ENCODE measurements around the gene ABCC12.

ABCC12 gene

GRCh38 chr16:48131201-48131935 is 24.4 kb downstream of the ABCC12 start:
- DNase-seq = no peak

DNA sequence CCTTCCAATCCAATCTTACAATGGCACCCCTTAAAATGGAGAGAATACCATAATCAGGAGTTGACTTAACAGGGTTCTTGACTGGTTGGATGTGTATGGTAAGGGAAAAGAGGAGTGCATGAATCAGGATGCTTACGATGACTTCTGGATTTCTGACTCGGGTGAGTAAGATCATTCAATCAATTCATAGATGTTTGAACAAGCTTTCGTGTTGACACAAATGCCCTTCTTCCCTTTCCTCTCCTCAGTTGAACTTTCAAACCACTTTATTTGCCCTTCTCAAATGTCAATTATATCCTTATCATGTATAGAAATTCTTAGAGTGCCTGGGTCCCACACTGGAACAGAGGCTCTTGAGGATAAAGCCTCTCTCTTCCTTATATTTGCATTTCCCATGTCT is 25.9 kb downstream of the ABCC12 start:
- no peak for DNase-seq

GRCh38 chr16:48128769-48129168 is 27.0 kb downstream of the ABCC12 start:
- no peak for DNase-seq

DNA sequence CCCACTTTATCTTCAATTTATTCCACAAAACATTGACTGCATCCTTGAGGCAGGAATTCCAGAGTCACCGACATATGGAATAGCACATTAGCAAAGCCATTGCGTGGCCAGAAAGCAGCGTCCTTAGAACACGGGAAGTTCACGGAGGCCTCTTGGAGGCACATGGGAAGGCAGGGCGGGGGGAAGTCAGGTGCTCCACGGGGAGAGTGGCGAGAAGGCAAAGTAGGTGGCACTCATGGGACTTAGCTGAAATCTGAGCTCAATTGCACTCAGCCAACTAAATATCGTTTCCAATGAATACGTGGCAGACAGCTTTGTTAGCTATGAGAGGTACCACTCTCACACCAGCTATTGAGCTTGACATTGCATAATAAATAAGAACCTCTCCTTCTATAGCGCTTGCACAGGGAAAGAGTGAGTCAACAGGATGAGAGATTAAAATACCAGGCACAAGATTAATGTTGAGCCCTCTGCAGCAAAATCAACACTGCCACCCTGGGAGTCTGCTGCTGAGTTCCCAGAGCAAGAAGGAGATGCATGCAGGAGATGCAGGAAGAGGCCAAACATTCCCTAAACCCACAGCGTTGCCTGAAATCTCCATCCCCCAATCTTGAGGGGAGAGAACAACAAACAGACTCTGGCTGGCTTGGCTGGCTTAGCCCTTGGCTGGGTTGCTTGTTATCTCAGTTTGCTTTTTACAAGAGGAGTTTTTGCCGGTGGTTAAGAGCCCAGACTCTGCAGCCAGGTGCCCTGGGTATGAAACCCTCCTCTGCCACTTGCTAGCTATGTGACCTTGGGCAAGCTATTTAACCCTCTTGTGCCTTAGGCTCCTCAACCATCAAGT is 28.8 kb downstream of the ABCC12 start:
- no peak for DNase-seq

DNA sequence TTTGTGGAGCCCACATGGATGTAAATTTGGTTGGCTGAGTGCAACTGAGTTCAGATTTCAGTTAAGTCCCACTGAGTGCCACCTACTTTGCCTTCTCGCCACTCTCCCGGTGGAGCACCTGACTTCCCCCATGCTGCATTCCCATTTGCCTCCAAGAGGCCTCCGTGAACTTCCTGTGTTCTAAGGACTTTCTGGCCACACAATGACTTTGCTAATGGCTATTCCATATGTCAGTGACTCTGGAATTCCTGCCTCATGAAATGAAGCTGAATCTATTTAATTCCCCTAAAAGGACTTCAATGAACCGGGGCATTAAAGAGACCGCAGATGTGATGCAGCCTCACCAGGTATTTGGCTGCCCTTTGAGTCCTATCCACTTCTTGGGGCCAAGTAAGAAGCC is 29.9 kb downstream of the ABCC12 start:
- DNase-seq = no peak

DNA sequence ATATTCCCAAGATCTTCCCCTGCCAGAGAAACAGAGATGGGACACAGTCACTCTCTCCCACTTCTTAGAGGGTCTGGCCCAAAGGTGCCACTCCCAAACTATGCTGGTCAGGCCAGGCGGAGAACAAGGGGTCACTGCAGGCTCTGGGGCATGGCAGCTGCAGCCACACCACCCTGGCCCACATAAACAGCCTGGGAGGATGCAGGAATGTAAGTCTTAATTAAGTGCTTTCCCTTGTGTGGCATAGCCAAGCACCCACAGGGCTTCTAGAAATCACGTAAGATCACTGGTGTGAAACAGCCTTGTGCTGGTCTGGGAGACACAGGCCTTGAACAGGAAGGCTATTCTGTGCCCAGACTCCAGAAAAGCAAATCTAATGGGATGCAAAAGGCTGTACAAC is 31.5 kb downstream of the ABCC12 start:
- DNase-seq = no peak

- DNase-seq = no peak
These were observed 32.5 kb downstream of the ABCC12 start for GRCh38 chr16:48123104-48123788.

- no peak for DNase-seq
These were observed 34.5 kb downstream of the ABCC12 start for GRCh38 chr16:48121276-48121675.

DNA sequence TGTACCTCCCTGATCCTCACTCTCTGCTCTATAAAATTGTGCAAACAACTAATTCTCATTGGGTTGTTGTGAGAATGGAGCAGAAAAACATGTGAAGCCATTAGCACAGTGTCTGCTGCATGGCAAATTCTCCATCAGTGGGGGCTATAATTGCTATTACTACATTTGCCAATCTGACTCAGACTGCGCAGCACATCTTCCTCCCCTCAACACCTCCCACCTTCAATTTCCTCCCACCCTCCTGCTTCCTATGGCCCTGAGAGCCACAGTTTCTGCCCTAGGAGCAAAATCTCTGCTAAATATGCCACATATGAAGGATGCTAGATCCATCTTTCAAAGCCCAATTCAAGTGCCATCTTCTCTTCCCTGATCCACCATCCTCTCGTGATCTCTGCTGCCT is 37.0 kb downstream of the ABCC12 start:
- no peak for DNase-seq

DNA sequence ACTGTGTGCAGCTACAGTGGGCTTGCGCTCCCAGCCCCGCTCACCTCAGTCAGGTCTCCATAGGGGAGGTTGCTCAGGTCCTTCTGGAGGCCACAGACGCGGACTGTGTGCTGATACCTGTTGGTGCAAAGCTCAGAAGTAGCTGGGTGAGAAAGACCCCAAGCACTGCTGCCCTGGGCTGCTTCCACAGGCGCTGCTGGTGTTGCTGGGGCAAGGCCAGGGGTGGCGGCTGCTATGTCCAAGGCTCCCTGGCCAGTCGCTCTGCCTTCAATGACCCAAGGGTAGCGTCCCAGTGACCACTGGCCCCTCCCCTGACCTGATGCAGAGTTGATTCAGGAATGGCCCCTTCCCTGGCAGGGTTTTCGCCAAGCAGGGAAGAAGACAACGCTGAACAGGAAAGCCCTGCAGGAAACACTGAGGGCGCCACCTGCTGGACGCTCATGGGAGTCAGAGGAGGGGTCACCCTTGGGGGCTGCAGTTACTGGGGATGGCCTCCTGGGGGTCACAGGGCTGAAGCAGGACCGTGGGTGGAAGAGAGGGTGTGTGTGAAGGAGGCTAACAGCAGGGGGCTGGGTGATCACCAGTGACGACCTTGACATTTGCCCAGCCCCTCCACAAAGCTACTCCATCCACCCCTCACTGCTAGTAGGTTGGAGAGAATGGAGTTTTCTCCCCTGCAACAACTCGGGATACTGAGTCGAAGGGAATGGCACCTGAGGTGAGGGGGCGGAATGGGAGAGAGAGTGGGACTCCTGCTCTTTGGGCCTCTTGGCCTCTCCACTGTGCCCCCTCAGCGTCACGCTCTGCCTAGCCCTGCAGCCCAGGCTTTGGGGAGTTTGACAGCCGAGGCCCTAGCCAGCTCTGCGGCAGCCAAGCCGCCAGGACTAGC is 38.3 kb downstream of the ABCC12 start:
- no peak for DNase-seq

DNA sequence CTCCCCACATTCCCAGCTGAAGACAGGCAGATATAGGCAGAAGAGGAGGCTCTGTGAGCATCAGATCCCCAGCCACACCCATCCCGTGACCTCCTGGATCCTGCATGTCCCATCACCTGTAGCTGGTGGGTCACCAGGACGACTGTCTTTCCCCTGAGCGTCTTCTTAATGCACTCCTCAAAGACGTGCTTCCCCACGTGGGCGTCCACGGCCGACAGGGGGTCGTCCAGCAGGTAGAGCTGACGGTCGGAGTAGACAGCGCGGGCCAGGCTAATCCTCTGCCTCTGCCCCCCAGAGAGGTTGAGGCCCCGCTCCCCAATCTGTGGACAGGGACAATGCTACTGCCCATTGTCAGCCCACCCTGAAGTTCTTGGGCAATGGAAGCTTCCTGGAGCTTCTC is 40.5 kb downstream of the ABCC12 start:
- DNase-seq = no peak

GRCh38 chr16:48114410-48114809 is 41.4 kb downstream of the ABCC12 start:
- DNase-seq = no peak

DNA sequence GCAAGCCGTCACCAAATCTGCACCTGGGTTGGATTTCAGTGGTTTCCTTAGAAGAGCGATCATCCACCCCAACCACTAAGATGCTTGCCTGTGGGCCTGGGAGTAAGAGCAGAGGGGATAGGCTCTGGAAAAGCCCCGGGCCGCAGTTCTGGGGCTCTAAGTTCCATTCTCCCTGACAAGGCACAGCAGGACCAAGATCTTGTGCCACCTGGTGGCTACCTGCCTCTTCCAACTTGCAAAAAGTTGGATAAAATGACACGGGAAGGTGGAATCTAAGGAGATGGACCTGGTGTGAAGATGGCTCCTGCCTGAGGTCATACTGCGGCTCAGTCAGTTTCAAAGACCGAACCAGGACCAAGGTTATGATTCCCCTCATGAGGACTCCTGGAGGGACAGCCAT is 42.3 kb downstream of the ABCC12 start:
- no peak for DNase-seq

- DNase-seq = no peak
These were observed 42.8 kb downstream of the ABCC12 start for GRCh38 chr16:48113001-48113400.

GRCh38 chr16:48112600-48112999 is 43.2 kb downstream of the ABCC12 start:
- no peak for DNase-seq

GRCh38 chr16:48110982-48111381 is 44.8 kb downstream of the ABCC12 start:
- peak; percentile 2 for DNase-seq

GRCh38 chr16:48110000-48110399 is 45.8 kb downstream of the ABCC12 start:
- no peak for DNase-seq

DNA sequence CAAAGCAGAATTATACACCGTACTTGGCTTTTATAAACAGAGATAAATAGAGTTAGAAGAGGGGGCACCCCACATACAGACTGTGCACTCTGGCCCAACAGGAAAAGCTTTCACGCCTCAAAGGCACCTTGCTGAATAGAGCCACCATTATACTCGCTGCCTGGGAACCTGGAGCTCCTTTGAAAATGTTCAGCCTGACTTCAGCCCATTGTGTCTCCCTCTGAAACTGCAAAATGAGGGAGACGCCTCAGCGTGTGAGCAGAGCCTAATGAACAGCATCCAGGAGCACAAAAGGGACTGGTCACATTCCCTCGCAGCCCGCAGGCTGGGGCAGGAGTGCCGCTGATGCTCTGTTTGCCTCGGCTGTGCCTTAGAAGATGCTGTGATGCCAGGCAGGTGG is 46.3 kb downstream of the ABCC12 start:
- no peak for DNase-seq

DNA sequence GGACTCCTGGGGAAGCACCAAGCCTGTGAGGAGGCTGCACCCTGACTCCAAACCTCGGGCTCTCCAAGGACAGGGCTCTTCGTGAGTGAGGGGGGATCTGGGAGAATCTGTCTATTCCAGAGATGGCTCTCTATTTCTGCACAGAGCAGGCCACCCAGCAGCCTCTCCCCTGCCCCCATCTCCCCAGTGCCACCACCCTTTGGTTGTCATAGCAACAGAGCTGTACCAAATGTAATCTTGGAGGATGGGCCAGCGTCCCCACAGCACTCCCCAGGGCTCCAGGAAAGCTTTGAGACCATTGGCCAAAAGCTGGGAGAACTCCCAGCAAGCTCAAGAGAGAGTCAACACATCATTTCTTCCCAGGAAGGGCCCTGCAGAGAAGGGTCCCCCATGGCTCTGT is 49.3 kb downstream of the ABCC12 start:
- DNase-seq = no peak
